VCaP (cell line): ENCODE results near the gene PTPRA.

Experiments used
- H3K27ac ChIP-seq: fragments of 450-650 bp; 2 replicates; pipeline ENCODE4 v1.5.1; 2017
- CTCF ChIP-seq: fragments of 450-650 bp; conservative IDR thresholded peaks from 2 replicates; pipeline ENCODE4 v1.5.1; 2017; ENCODE audit warnings: mild to moderate bottlenecking, moderate library complexity

The PTPRA gene

GRCh38 chr20:2836035-2836434, 37.2 kb upstream of the PTPRA start:
- no peak overlapping the region for H3K27ac ChIP-seq
- no peak for TF ChIP-seq CTCF

GRCh38 chr20:2837221-2837960, 35.9 kb upstream of the PTPRA start:
- no peak for TF ChIP-seq CTCF
- H3K27ac ChIP-seq = no peak overlapping the region

GRCh38 chr20:2838170-2838797, 35.0 kb upstream of the PTPRA start:
- TF ChIP-seq CTCF = no peak
- H3K27ac ChIP-seq = no peak overlapping the region

DNA sequence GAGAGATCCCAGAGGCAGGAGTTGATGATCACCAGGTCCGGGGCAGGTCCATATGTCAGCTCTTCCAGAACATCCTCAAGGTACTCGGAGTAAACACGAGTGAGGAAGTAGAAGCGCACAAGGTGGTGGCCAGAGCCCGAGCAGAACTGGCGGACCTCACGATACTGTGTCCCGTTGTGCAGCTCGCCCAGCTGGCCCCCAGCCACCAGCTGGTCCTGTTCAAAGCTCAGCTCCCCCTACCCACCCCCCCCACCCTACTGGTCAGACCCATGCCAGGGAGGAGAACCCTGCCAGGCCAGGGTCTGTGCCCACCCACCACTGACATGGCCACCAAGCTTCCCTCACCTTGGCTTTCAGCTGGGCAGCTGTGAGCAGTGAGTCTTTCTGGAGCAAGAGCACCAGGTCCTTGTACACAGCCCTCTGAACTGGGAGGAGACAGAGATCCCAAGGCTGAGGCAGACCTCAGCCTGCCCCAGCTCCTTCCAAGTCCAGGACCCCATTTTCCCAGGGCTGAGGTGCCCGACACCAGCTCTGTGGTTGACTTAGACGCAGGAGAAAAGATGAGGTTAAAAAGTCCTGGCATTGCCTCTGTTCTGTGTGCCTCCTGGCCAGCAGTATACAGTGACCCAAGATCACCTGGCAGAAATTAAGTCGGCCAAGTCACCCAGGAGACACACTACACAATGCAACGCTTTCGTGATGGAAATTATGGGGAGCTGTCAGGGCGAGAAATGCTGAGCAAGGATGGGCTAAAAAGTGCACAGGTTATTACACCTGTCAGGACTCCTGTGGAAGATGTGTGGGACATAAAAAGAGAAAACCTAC, 34.2 kb upstream of the PTPRA start:
- TF ChIP-seq CTCF = no peak
- no peak overlapping the region; the same call in 1 of the 2 replicates for H3K27ac ChIP-seq

DNA sequence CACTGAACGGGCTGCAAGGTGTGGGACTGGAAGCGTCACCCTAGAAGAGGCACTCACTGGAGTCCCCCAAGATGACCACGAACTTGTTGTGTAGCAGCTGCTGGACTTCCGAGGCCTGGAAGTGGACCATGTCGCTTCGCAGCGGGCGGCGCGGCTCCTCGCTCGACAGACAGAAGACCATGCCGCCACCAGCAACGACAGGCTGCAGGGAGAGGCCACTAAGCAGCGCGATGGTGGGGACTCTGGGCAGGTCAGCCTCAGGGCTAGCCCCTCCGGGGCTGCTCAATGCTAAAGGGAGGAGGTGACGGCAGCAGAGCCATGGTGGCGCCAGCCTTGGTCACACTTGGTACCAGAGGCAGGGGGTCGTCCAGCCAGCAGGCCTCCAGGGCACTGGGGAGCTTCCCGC, 33.5 kb upstream of the PTPRA start:
- no peak for TF ChIP-seq CTCF

GRCh38 chr20:2840138-2840966, 32.9 kb upstream of the PTPRA start, which contains the start of the genes PCED1A and VPS16:
PCED1A (minus strand) TSS chr20:2840655; CDS start chr20:2839912, 743 bp downstream.
VPS16 (plus strand) TSS chr20:2840745; CDS start chr20:2840775, 30 bp downstream.
- no peak for TF ChIP-seq CTCF
- peak within 1 kb of the TSS; percentile 91 for H3K27ac ChIP-seq

More for the DNA sequence above, 33.5 kb upstream of the PTPRA start:
- H3K27ac ChIP-seq = peak overlapping the region; percentile 91
